Neuronal stem cell (in vitro differentiated cells): Measurements from ENCODE around the gene SH2D5.

Source experiments
- DNase-seq: peaks from one replicate; pipeline ENCODE4 v3.0.0-alpha.2; 2013; ENCODE audit warnings: low spot score
- H2AFZ ChIP-seq: one replicate; pipeline ENCODE4 v1.6.1; 2013; ENCODE audit warnings: mild to moderate bottlenecking, low read length, inconsistent platforms
- H2AK5ac ChIP-seq: 2 replicates; pipeline ENCODE4 v1.6.1; 2013; ENCODE audit warnings: low read depth, mild to moderate bottlenecking, inconsistent platforms, low read length, moderate library complexity, mixed read lengths
- H2BK120ac ChIP-seq: 2 replicates; pipeline ENCODE4 v1.6.1; 2013; ENCODE audit warnings: low read depth, mild to moderate bottlenecking, inconsistent platforms, low read length, moderate library complexity, mixed read lengths
- H2BK12ac ChIP-seq: one replicate; pipeline ENCODE4 v1.6.1; 2013; ENCODE audit warnings: low read length, inconsistent platforms
- H2BK15ac ChIP-seq: 2 replicates; pipeline ENCODE4 v1.6.1; 2013; ENCODE audit warnings: mild to moderate bottlenecking, low read length, inconsistent platforms, mixed read lengths
- H2BK5ac ChIP-seq: one replicate; pipeline ENCODE4 v1.6.1; 2013; ENCODE audit warnings: inconsistent platforms, mild to moderate bottlenecking, low read length, moderate library complexity
- H3K14ac ChIP-seq: one replicate; pipeline ENCODE4 v1.6.1; 2013; ENCODE audit warnings: low read length, inconsistent platforms
- H3K18ac ChIP-seq: 2 replicates; pipeline ENCODE4 v1.6.1; 2013; ENCODE audit warnings: low read length, inconsistent platforms
- H3K23ac ChIP-seq: 2 replicates; pipeline ENCODE4 v1.6.1; 2013; ENCODE audit warnings: low read depth, mild to moderate bottlenecking, mixed read lengths, low read length, inconsistent platforms; ENCODE audit not compliant: poor library complexity
- H3K27ac ChIP-seq: replicated peaks from 3 replicates; pipeline ENCODE4 v1.5.1; 2013; ENCODE audit warnings: low read length, inconsistent platforms
- H3K27me3 ChIP-seq, 3 experiments: 2 replicates each; pipeline ENCODE4 v1.6.1; 2013; ENCODE audit warnings: low read length in 3 of 3, mild to moderate bottlenecking in 2 of 3, inconsistent platforms in 1 of 3, low read depth in 1 of 3, mixed read lengths in 1 of 3, moderate library complexity in 1 of 3; ENCODE audit not compliant: control insufficient read depth in 3 of 3, insufficient read depth in 3 of 3
- H3K36me3 ChIP-seq, 2 donors: replicated peaks in 1 of 2; 2 replicates each; pipeline ENCODE4 v1.6.1; 2013; ENCODE audit warnings: low read length in 2 of 2; ENCODE audit not compliant: control insufficient read depth in 2 of 2, insufficient read depth in 2 of 2
- H3K4ac ChIP-seq: 2 replicates; pipeline ENCODE4 v1.6.1; 2013; ENCODE audit warnings: inconsistent platforms, mild to moderate bottlenecking, low read length, moderate library complexity
- H3K4me1 ChIP-seq, 2 donors: 1 replicate in 1 of 2; 2 replicates in 1 of 2; pipeline ENCODE4 v1.6.1; 2013; ENCODE audit warnings: low read length in 2 of 2, low read depth in 1 of 2; ENCODE audit not compliant: control insufficient read depth in 2 of 2, insufficient read depth in 1 of 2
- H3K4me2 ChIP-seq: one replicate; pipeline ENCODE4 v1.6.1; 2013; ENCODE audit warnings: mild to moderate bottlenecking, low read length, inconsistent platforms; ENCODE audit not compliant: insufficient read depth, poor library complexity, severe bottlenecking
- H3K4me3 ChIP-seq, 2 donors: 2 replicates each; pipeline ENCODE4 v1.5.1; 2013; ENCODE audit warnings: low read length in 2 of 2, mild to moderate bottlenecking in 2 of 2, inconsistent platforms in 1 of 2, moderate library complexity in 1 of 2
- H3K79me1 ChIP-seq: one replicate; pipeline ENCODE4 v1.6.1; 2013; ENCODE audit warnings: low read depth, mild to moderate bottlenecking, inconsistent platforms, low read length, moderate library complexity
- H3K9ac ChIP-seq: one replicate; pipeline ENCODE4 v1.6.1; 2013; ENCODE audit warnings: mild to moderate bottlenecking, low read depth, low read length, inconsistent platforms; ENCODE audit not compliant: poor library complexity
- H3K9me3 ChIP-seq, 2 donors: replicated peaks in 1 of 2; 2 replicates each; pipeline versions ENCODE3 to v1.6.1; 2013; ENCODE audit warnings: low read length in 2 of 2, mild to moderate bottlenecking in 2 of 2, inconsistent platforms in 1 of 2, low read depth in 1 of 2, mixed read lengths in 1 of 2, moderate library complexity in 1 of 2; ENCODE audit not compliant: control insufficient read depth in 2 of 2, insufficient read depth in 1 of 2
- H4K8ac ChIP-seq: one replicate; pipeline ENCODE4 v1.6.1; 2013; ENCODE audit warnings: low read depth, mild to moderate bottlenecking, inconsistent platforms, low read length, moderate library complexity
- H4K91ac ChIP-seq: one replicate; pipeline ENCODE4 v1.6.1; 2013; ENCODE audit warnings: low read length, low read depth, mild to moderate bottlenecking, inconsistent platforms; ENCODE audit not compliant: poor library complexity
- WGBS, 2 donors: extraction: QIAGEN DNeasy Blood & Tissue Kit; methylation state at CpG; one replicate each; pipeline ENCODE4 v1.1.7; 2013; ENCODE audit warnings: missing lambda C conversion rate in 2 of 2, mixed read lengths in 1 of 2; ENCODE audit not compliant: insufficient read length in 2 of 2, insufficient replicate concordance in 1 of 2; ENCODE audit errors: extremely low coverage in 2 of 2; 5-methylcytosine and 5-hydroxymethylcytosine counted together

The SH2D5 gene

DNA sequence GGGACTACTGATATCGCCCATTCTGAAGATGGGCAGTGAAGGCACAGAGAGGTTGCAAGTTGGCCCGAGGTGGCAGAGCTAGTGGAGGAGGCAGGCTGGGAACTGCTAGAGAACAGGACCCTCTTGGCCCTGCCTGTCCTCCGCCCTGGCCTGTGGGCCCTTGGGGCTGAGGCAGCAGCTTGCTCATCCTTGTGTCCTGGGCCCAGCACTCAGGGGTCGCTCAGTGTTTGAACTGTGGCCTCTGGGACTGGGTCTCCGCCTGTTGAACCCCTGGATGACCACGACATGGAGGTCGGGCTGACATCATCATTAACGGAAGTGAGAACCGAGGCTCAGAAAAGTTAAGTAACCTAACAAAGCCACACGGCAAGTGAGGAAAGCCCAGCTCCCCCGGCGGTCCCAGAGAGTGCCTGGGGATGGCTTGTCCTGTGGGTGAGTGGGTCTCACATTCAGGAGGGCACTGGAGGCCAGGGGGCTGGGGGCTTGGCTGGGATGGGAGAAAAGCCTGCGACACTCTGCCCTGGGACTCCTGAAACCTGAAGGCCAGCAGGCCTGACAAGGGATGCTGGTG lies 48.4 kb downstream of the SH2D5 start:
- H3K9me3 ChIP-seq: peaks cover 0 to 2% of the 10 kb centered on the region in 2 donors
- H3K4me2 ChIP-seq: no peak overlapping the region
- peak overlapping the region; percentile 39 for H2AFZ ChIP-seq
- H2BK120ac ChIP-seq: peak overlapping the region; percentile 16
- no peak overlapping the region for H2BK12ac ChIP-seq
- H2AK5ac ChIP-seq: no peak overlapping the region
- no peaks in the 10 kb centered on the region for H3K27me3 ChIP-seq
- no peak overlapping the region for H3K14ac ChIP-seq
- H3K9ac ChIP-seq: peak overlapping the region; percentile 12
- no CpG with 5 or more reads among the region's 13 CpGs for WGBS, 2 donors
- no peak overlapping the region for H3K4ac ChIP-seq
- no peak overlapping the region for H4K8ac ChIP-seq
- H3K23ac ChIP-seq: peak overlapping the region; percentile 73
- H2BK15ac ChIP-seq: no peak overlapping the region
- peaks cover 0 to 5% of the 10 kb centered on the region in 2 donors for H3K36me3 ChIP-seq
- H3K4me1 ChIP-seq: no peaks in the 10 kb centered on the region
- H3K27ac ChIP-seq: no peak overlapping the region
- DNase-seq: no peak
- no peak overlapping the region for H3K4me3 ChIP-seq
- H3K18ac ChIP-seq: no peak overlapping the region
- H2BK5ac ChIP-seq: peak overlapping the region; percentile 82
- no peaks in the 10 kb centered on the region for H3K79me1 ChIP-seq
- H4K91ac ChIP-seq: no peak overlapping the region

DNA sequence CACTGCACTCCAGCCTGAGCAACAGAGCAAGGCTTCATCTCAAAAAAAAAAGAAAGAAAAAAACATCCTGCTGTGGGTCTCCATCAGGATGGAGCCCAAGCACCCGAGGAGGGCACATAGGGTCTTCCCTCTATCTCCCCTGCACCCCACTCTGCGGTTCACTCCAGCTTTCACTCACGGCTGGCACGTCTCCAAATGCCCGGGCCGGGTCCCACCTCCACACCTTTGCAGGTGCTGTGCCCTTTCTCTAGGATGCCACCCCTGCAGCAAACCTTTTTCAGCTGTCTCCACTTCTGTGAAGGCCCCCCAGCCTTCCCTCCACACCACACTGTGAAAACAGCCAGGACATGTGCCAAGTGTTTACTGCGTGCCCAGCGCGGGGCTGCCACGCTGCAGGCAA lies 48.9 kb downstream of the SH2D5 start:
- H2BK15ac ChIP-seq: no peak overlapping the region
- H3K36me3 ChIP-seq: peaks cover 0 to 3% of the 10 kb centered on the region in 2 donors
- no CpG with 5 or more reads among the region's 10 CpGs for WGBS, 2 donors
- H3K9me3 ChIP-seq: peaks cover 0 to 2% of the 10 kb centered on the region in 2 donors
- no peak overlapping the region for H3K27ac ChIP-seq
- DNase-seq: no peak
- H2BK5ac ChIP-seq: no peak overlapping the region
- H2BK12ac ChIP-seq: no peak overlapping the region
- no peak overlapping the region for H2AK5ac ChIP-seq
- no peak overlapping the region for H3K4me3 ChIP-seq
- H3K14ac ChIP-seq: no peak overlapping the region
- no peak overlapping the region for H3K18ac ChIP-seq
- no peak overlapping the region for H4K8ac ChIP-seq
- H3K9ac ChIP-seq: no peak overlapping the region
- no peaks in the 10 kb centered on the region for H3K79me1 ChIP-seq
- no peak overlapping the region for H2AFZ ChIP-seq
- H2BK120ac ChIP-seq: peak overlapping the region; percentile 16
- H3K27me3 ChIP-seq: no peaks in the 10 kb centered on the region
- no peak overlapping the region for H3K4ac ChIP-seq
- H3K4me1 ChIP-seq: no peaks in the 10 kb centered on the region
- no peak overlapping the region for H3K23ac ChIP-seq
- no peak overlapping the region for H3K4me2 ChIP-seq
- no peak overlapping the region for H4K91ac ChIP-seq

DNA sequence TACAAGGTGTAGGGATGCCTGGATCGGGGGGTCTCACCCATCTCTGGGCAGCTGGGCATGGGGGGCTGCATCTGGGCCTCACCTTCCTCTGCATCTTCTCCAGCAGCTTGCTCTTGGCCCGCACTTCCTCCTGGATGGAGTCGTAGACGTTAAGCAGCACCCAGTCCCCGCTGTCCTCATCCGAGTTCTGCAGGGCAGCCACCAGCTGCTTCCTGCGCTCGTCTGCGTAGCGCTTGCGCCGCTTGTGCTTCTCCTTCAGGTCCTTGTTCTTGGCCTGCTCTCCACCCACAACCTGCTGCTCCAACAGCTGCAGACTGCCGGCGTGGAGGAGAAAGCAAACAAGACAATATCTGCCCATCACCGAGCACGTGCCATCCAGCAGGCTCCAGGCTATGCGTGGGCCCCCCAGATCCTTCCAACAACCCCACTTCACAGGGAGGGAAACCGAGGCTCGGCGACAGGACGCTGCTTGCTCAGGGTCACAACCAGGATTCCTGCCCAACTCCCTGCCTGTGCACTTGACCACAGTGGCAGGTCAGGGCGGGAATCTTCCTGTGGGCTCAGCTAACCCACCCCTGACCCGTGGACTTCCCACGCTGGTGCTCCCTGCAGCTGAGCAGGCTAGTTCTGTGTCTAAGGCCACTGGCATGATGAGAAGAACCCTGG lies 49.8 kb downstream of the SH2D5 start:
- H3K79me1 ChIP-seq: no peaks in the 10 kb centered on the region
- no peak overlapping the region for H3K9ac ChIP-seq
- no peak overlapping the region for H3K4me2 ChIP-seq
- no peak overlapping the region for H2BK120ac ChIP-seq
- no peak overlapping the region for H2AFZ ChIP-seq
- H3K27me3 ChIP-seq: no peaks in the 10 kb centered on the region
- H3K4me3 ChIP-seq: no peak overlapping the region
- DNase-seq: no peak
- H4K91ac ChIP-seq: no peak overlapping the region
- peak overlapping the region; percentile 97 for H3K23ac ChIP-seq
- H3K9me3 ChIP-seq: peaks cover 0 to 2% of the 10 kb centered on the region in 2 donors
- no peak overlapping the region for H3K18ac ChIP-seq
- H3K4me1 ChIP-seq: no peaks in the 10 kb centered on the region
- H2BK5ac ChIP-seq: no peak overlapping the region
- H4K8ac ChIP-seq: no peak overlapping the region
- H2AK5ac ChIP-seq: no peak overlapping the region
- no peak overlapping the region for H3K4ac ChIP-seq
- no CpG with 5 or more reads among the region's 24 CpGs for WGBS, 2 donors
- no peak overlapping the region for H2BK15ac ChIP-seq
- H3K27ac ChIP-seq: no peak overlapping the region
- peak overlapping the region; percentile 47 for H3K14ac ChIP-seq
- no peak overlapping the region for H2BK12ac ChIP-seq
- peaks cover 0 to 3% of the 10 kb centered on the region in 2 donors for H3K36me3 ChIP-seq

DNA sequence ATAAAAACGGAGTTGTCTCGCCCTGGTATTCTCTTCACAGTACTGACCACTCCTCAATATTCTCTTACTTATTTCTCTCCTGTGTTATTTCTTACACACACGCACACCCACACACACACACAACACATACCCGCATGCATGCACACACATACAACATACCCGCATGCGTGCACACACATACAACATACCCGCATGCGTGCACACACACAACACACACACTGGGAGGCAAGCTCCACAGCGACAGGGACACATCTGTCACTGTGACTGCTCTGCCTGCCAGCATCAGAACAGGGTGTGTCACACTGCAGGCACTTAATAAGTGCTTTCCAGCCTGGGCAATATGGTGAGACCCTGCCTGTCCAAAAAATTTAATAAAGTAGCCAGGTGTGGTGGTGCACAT lies 50.5 kb downstream of the SH2D5 start:
- Histone ChIP-seq H2BK120ac (no peak overlapping the region), H2AFZ (no peak overlapping the region), H2AK5ac (no peak overlapping the region), H2BK15ac (no peak overlapping the region), H3K36me3 (peaks cover 0 to 3% of the 10 kb centered on the region in 2 donors), H3K4me1 (no peaks in the 10 kb centered on the region), H3K4ac (no peak overlapping the region), H3K14ac (no peak overlapping the region), H4K8ac (no peak overlapping the region), H3K9ac (no peak overlapping the region), H3K9me3 (no peaks in the 10 kb centered on the region), H3K4me3 (no peak overlapping the region), H4K91ac (peak overlapping the region; percentile 86), H3K23ac (peak overlapping the region; percentile 0), H2BK12ac (no peak overlapping the region), H3K18ac (no peak overlapping the region), H3K79me1 (no peaks in the 10 kb centered on the region), H3K27me3 (no peaks in the 10 kb centered on the region), H3K27ac (no peak overlapping the region), H2BK5ac (no peak overlapping the region), H3K4me2 (no peak overlapping the region)
- DNase-seq: no peak
- 100% methylated on average over 2 of the region's 9 CpGs; no CpG with 5 or more reads in 1 of the 2 donors for WGBS, 2 donors
